ENCODE results near the gene ACADSB.

DNA sequence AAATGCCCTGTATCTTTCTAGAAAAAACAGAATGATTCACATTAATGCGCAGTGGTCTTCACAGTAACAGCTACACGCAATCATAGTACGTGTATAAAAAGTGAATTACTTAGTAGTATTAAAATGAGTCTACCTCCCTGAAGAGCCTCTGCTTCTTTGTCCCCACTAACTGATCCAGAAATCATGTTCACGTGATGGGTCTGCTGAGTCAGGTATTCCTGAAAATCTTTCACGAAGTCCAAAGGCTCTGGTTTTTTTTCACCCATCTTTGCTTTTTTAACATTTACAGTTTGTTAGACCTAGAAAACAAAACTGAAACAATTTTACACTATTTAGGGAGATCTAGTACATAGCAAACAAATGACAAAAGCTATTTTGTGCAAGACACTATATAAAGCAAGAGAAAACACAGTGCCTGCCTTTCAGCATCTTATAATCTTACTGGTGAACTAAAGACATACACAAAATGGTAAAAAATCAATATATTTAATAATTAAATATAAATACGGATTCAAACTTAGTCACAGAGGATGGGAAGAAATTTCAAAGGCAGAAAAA is 10.4 kb upstream of the ACADSB start:
- TF ChIP-seq, protein P1, sequence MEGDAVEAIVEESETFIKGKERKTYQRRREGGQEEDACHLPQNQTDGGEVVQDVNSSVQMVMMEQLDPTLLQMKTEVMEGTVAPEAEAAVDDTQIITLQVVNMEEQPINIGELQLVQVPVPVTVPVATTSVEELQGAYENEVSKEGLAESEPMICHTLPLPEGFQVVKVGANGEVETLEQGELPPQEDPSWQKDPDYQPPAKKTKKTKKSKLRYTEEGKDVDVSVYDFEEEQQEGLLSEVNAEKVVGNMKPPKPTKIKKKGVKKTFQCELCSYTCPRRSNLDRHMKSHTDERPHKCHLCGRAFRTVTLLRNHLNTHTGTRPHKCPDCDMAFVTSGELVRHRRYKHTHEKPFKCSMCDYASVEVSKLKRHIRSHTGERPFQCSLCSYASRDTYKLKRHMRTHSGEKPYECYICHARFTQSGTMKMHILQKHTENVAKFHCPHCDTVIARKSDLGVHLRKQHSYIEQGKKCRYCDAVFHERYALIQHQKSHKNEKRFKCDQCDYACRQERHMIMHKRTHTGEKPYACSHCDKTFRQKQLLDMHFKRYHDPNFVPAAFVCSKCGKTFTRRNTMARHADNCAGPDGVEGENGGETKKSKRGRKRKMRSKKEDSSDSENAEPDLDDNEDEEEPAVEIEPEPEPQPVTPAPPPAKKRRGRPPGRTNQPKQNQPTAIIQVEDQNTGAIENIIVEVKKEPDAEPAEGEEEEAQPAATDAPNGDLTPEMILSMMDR (IDR thresholded peaks at IDR 0.05) = no peak
- TF ChIP-seq EZH2 (IDR thresholded peaks at IDR 0.05; ENCODE audit: borderline replicate concordance, insufficient read depth, low read depth, low read length, poor library complexity, severe bottlenecking) = no peak

All from B cell (primary cell).